Astrocyte (in vitro differentiated cells and primary cell): ENCODE data around the gene SLC9C1. TPM values are rescaled to one million over a fixed set of nuclear protein-coding genes. Genes with fewer than 3 reads are reported as not detected.

Experiments
- DNase-seq: peaks from one replicate; pipeline ENCODE4 v3.0.0-alpha.2; 2010; ENCODE audit warnings: low read depth
- FAIRE-seq: peaks from 2 replicates; lab custom pipeline; 2011; peaks lifted over from hg19 to GRCh38; lab: Jason Lieb, UNC
- H2AFZ ChIP-seq: 2 replicates; pipeline ENCODE4 v1.6.0; 2012; ENCODE audit warnings: low read depth, low read length, inconsistent platforms
- H3K27ac ChIP-seq: 2 replicates; pipeline ENCODE4 v1.5.1; 2011; ENCODE audit warnings: low read depth, low read length, inconsistent platforms
- H3K27me3 ChIP-seq: 2 replicates; pipeline ENCODE4 v1.6.0; 2011; ENCODE audit warnings: low read length, inconsistent platforms; ENCODE audit not compliant: insufficient read depth
- H3K36me3 ChIP-seq: 2 replicates; pipeline ENCODE4 v1.5.1; 2011; ENCODE audit warnings: low read length, inconsistent platforms; ENCODE audit not compliant: insufficient read depth
- H3K4me1 ChIP-seq: 2 replicates; pipeline ENCODE4 v1.5.1; 2011; ENCODE audit warnings: low read length, inconsistent platforms; ENCODE audit not compliant: insufficient read depth
- H3K4me2 ChIP-seq: 2 replicates; pipeline ENCODE4 v1.6.0; 2012; ENCODE audit warnings: low read length, inconsistent platforms
- H3K4me3 ChIP-seq: 2 replicates; pipeline ENCODE4 v1.5.1; 2011; ENCODE audit warnings: low read depth, mild to moderate bottlenecking, low read length, inconsistent platforms; ENCODE audit not compliant: insufficient read depth
- H3K79me2 ChIP-seq: 2 replicates; pipeline ENCODE4 v1.6.0; 2012; ENCODE audit warnings: mild to moderate bottlenecking, low read length, inconsistent platforms; ENCODE audit not compliant: insufficient read depth
- H3K9ac ChIP-seq: 2 replicates; pipeline ENCODE4 v1.6.0; 2012; ENCODE audit warnings: mild to moderate bottlenecking, low read length, inconsistent platforms
- H3K9me3 ChIP-seq: 2 replicates; pipeline ENCODE4 v1.5.1; 2012; ENCODE audit warnings: low read depth, mild to moderate bottlenecking, low read length, inconsistent platforms; ENCODE audit not compliant: insufficient read depth
- H4K20me1 ChIP-seq: 2 replicates; pipeline ENCODE4 v1.6.0; 2012; ENCODE audit warnings: low read length, inconsistent platforms; ENCODE audit not compliant: insufficient read depth
- H3K27ac Mint-ChIP-seq: one replicate; pipeline ENCODE4 v1.8.0; 2021; ENCODE audit warnings: mild to moderate bottlenecking, mixed read lengths; ENCODE audit not compliant: unreplicated experiment
- H3K27me3 Mint-ChIP-seq: one replicate; pipeline ENCODE4 v1.8.0; 2021; ENCODE audit warnings: low read depth, mixed read lengths; ENCODE audit not compliant: unreplicated experiment
- H3K36me3 Mint-ChIP-seq: one replicate; pipeline ENCODE4 v1.8.0; 2021; ENCODE audit warnings: low read depth, mixed read lengths; ENCODE audit not compliant: unreplicated experiment
- H3K4me1 Mint-ChIP-seq: one replicate; pipeline ENCODE4 v1.8.0; 2021; ENCODE audit warnings: low read depth, mixed read lengths; ENCODE audit not compliant: unreplicated experiment
- H3K4me3 Mint-ChIP-seq: one replicate; pipeline ENCODE4 v1.8.0; 2021; ENCODE audit warnings: mild to moderate bottlenecking, moderate library complexity, mixed read lengths; ENCODE audit not compliant: unreplicated experiment
- H3K9me3 Mint-ChIP-seq: one replicate; pipeline ENCODE4 v1.8.0; 2021; ENCODE audit warnings: mild to moderate bottlenecking, mixed read lengths; ENCODE audit not compliant: unreplicated experiment
- EZH2 ChIP-seq: IDR thresholded peaks from 2 replicates; pipeline ENCODE4 v1.6.1; 2012; ENCODE audit warnings: mild to moderate bottlenecking, low read length, inconsistent platforms; ENCODE audit not compliant: insufficient read depth
- total RNA-seq: library from RNA; stranded (reverse); gene quantifications from 2 replicates; pipeline ENCODE4 v1.2.1, GENCODE V29; 2021
- TF ChIP-seq, protein P1 (sequence below): IDR thresholded peaks from 2 replicates; pipeline ENCODE4 v1.5.1; 2011; ENCODE audit warnings: low read depth, mild to moderate bottlenecking, inconsistent platforms, low read length, moderate library complexity; ENCODE audit not compliant: insufficient read depth

SLC9C1 gene
- total RNA-seq, 1 donor from 2014 or later = not detected

DNA sequence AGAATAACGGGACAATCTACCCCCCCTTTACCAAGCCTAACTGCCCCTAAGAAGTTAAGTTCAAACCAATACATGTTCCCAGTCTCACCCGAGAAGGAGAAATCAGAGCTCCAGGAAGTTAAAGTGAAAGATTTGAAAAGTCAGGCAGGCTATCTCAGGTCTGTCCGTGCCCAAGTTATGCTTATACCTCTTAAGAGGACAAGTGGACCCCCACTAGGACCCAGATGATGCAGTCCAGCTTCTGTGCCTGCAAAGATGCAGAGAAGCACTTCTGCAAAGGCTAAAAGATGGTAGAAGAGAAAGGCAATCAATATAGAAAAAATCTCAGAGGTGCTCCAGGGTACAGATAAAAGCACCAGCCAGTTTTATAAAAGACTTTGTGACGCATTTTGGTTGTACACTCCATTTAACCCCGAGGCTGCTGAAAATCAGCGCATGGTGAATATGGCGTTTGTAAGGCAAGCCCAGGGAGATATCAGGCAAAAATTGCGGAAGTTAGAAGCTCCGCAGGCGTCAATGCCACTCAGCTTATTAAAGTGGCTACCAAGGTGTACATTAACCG is 9.8 kb upstream of the SLC9C1 start:
- Histone ChIP-seq H2AFZ (peak overlapping the region; percentile 85), H3K4me3 (peak overlapping the region; percentile 74), H3K9ac (peak overlapping the region; percentile 81), H3K9me3 (no peaks in the 10 kb centered on the region), H3K36me3 (no peaks in the 10 kb centered on the region), H4K20me1 (no peaks in the 10 kb centered on the region), H3K4me2 (peak overlapping the region; percentile 94), H3K79me2 (no peaks in the 10 kb centered on the region), H3K4me1 (peaks cover 19% of the 10 kb centered on the region), H3K27ac (no peak overlapping the region), H3K27me3 (no peaks in the 10 kb centered on the region)
- H3K4me3 Mint-ChIP-seq = no peak overlapping the region
- peaks cover 3% of the 10 kb centered on the region for H3K9me3 Mint-ChIP-seq
- FAIRE-seq = no peak
- no peak for TF ChIP-seq EZH2
- TF ChIP-seq, protein P1, sequence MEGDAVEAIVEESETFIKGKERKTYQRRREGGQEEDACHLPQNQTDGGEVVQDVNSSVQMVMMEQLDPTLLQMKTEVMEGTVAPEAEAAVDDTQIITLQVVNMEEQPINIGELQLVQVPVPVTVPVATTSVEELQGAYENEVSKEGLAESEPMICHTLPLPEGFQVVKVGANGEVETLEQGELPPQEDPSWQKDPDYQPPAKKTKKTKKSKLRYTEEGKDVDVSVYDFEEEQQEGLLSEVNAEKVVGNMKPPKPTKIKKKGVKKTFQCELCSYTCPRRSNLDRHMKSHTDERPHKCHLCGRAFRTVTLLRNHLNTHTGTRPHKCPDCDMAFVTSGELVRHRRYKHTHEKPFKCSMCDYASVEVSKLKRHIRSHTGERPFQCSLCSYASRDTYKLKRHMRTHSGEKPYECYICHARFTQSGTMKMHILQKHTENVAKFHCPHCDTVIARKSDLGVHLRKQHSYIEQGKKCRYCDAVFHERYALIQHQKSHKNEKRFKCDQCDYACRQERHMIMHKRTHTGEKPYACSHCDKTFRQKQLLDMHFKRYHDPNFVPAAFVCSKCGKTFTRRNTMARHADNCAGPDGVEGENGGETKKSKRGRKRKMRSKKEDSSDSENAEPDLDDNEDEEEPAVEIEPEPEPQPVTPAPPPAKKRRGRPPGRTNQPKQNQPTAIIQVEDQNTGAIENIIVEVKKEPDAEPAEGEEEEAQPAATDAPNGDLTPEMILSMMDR = no peak
- H3K4me1 Mint-ChIP-seq = peaks cover 7% of the 10 kb centered on the region
- H3K36me3 Mint-ChIP-seq = no peaks in the 10 kb centered on the region
- no peaks in the 10 kb centered on the region for H3K27me3 Mint-ChIP-seq
- peak; percentile 29 for DNase-seq
- no peak overlapping the region for H3K27ac Mint-ChIP-seq

DNA sequence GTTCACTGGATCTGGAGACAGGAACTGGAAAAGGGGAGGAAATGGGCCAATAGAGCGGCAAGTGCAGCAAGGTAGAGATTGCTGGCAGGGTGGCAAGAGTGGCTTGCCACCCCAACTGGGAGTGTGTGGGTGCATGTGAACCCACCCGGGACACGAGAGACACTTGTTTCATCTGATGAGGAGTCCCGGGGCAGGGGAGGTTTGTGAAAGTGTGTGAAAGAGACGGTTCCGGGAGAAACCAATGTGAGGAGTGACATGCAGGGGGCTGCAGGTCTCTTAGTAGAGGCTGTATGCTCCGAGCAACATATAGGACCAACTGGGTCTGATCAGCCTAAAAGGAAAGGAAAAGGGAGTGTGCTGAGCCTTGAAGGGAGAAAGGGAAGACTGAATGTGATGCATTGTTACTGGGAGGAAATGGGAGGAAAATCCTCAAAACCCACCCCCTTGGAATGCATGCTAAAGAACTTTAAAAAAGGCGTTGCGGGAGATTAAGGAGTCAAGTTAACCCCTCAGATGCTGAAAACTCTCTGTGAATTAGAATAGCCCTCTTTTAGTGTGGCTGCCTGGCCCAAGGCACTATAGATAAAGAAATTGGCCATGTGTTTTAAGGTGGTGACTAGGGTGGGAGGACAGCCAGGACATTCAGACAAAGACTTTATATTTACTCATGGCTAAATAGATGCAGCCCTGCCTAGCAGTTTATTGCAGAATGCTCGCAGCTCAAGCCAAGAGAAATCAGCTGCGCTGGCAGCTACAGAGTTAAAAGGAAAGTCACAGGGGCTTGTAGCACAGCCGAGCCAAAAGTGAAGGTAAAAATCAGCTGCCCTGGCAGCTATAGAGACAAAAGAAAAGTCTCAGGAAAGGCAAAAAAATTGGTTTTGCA is 9.1 kb upstream of the SLC9C1 start:
- H3K9ac ChIP-seq = peak overlapping the region; percentile 81
- no peak overlapping the region for H3K4me3 Mint-ChIP-seq
- H3K27ac Mint-ChIP-seq = no peak overlapping the region
- peak overlapping the region; percentile 85 for H2AFZ ChIP-seq
- no peaks in the 10 kb centered on the region for H3K36me3 Mint-ChIP-seq
- H3K79me2 ChIP-seq = no peaks in the 10 kb centered on the region
- TF ChIP-seq, protein P1 = no peak
- no peak for TF ChIP-seq EZH2
- FAIRE-seq (no peak), DNase-seq (peak; percentile 3)
- no peaks in the 10 kb centered on the region for H3K36me3 ChIP-seq
- peaks cover 19% of the 10 kb centered on the region for H3K4me1 ChIP-seq
- H3K9me3 Mint-ChIP-seq = peaks cover 3% of the 10 kb centered on the region
- H3K4me2 ChIP-seq = peak overlapping the region; percentile 94
- H3K27me3 ChIP-seq = no peaks in the 10 kb centered on the region
- H3K27ac ChIP-seq = no peak overlapping the region
- H3K9me3 ChIP-seq = no peaks in the 10 kb centered on the region
- H3K27me3 Mint-ChIP-seq = no peaks in the 10 kb centered on the region
- H3K4me3 ChIP-seq = peak overlapping the region; percentile 74
- H3K4me1 Mint-ChIP-seq = peaks cover 3% of the 10 kb centered on the region
- H4K20me1 ChIP-seq = no peaks in the 10 kb centered on the region
